NCI-H345 treated with DMSO at 0.1 percent for 48 hours (cell line): Measurements from ENCODE around the gene F12.
"Not testable (repeated sequence)": the region's sequence is repeated elsewhere in the genome, so short reads cannot be mapped to it uniquely, and the experiment has no call there.

Experiments used
- DNase-seq: peaks from one replicate; lab custom pipeline; 2025; ENCODE audit not compliant: unreplicated experiment; lab: John Stamatoyannopoulos, UW

Gene F12

DNA sequence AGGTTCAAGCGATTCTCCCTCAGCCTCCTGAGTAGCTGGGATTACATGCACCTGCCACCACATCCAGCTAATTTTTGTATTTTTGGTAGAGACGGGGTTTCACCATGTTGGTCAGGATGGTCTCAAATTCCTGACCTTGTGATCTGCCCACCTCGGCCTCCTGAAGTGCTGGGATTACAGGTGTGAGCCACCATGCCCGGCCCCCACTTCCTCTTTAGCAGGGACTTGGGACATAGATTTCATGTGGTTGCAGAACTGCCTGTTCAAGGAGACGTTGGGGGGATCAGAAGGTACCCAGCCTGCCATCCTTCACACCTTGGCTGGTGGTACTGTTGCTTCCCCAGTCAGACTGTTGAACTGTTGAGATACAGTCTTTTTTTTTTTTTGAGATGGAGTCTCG lies 7.7 kb upstream of the F12 start:
- DNase-seq: not testable (repeated sequence)

DNA sequence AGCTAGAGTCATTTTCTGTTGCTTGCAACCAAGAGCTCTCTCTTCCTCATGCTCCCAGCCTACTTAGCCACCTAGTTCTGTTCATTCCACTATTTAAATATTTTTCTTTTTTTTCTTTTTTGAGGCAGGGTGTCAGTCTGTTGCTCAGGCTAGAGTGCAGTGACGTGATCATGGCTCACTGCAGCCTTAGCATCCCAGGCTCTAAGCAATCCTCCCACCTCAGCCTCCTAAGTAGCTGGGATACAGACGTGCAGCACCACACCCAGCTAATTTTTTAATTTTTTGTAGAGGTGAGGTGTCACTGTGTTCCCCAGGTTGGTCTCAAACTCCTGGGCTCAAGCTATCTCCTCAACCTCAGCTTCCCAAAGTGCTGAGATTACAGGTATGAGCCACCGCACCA lies 5.1 kb upstream of the F12 start:
- no peak for DNase-seq

DNA sequence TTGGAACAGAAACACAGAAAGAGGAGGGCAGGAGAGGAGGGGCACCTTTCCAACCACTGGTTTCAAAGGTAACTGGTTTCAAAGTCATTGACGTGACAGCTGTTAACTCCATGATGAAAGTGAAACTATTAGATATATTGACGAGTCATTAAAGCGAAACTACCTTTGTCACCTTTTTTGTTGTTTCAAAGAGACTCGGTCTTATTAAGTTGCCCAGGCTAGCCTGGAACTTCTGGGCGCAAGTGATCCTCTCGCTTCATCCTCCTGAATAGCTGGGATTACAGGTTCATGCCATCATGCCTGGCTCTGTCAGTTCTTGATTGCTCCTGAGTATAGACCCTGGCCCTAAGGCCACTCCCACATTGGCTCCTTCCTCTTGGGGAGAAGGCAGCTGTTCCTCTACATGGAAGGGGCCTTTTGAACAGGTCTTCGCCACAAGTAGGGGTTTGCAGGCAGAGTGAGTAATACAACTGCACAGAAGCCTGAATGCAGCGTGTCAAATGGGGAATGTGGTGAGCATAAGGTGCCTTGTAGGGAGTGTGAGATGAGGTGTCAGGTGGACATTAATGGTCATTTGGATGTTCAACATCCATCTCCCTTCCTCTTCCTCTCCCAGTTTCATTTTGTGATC lies 3.4 kb upstream of the F12 start:
- DNase-seq: no peak

DNA sequence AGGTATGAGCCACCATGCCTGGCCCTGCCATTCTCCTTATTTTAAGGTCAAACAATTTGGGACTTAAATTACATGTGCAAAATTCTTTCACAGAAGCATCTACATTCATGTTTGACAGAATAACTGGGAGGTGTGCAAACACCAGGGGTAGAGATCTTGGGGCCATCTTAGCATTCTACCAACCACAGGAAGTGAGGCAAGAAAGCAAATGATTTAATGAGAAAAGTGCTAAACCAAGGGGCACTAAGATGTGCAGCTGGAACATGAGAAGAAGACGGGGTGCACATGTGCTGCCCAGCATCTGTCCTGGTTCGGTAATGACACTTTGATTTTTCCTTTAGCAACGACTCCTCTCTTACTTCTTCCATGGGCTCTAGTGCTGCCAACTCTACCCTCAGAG lies 1.2 kb upstream of the F12 start:
- no peak for DNase-seq

DNA sequence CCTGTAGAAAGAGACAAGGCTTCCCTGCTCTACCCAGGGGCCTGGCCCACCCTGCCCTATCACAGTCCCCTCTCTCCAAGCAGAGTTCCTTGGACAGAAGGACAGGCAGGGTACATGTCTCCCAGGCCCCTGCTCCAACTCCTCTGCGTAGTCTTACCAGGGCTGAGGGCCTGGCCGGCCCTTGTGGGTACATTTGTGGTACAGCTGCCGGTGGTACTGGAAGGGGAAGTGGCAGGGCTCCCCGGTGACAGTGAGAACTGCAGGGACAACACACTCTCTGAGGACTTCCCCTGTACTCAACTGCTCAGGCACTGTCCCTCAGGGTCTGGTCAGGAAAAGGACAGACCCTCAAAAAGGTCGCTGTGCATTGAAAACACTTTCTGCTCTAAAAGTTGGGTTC lies 3.6 kb downstream of the F12 start:
- DNase-seq: no peak

DNA sequence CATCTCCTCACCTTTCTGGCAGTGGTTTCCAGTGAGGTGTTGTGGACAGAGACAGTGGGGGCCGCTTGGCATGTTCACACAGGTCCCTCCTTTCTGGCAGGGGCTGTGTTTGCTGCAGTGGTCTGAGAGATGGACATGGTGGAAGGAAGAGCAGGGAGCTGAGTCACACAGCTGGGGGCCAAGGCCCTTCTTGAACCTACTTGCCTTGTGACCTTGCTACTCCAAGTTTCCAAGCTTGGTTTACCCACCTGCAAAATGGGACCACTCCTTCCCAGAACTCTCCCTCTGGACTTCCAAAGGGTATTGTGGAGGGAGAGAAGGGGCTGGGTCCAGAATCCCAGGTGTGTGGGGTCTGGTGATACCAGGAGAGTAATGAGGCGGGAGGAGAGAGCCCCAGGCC lies 4.1 kb downstream of the F12 start:
- DNase-seq: no peak

DNA sequence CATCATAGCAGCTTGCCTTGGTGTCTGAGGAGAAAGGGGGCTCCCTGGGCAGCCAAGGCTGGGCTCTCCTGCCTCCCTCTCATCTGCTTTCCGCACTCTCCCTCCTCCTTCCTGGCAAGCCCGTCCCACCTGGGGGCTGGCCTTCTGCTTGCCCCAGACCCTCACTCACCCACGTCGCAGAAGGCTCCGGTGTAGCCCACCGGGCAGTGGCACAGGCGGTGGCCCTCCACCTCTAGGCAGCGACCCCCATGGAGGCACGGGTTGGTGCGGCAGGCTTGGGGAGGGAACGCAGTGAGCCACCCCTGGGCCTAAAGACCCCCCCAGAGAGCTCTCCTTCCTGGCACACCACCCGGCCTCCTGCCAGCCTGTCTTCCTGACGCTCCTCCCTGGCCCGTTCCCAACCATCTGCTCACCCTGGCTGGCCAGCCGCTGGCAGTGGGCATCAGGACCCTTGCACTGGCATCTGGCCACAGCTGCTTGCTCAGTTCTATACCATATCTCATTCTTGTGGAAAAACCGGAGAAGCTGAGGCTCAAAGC lies 4.7 kb downstream of the F12 start:
- no peak for DNase-seq

DNA sequence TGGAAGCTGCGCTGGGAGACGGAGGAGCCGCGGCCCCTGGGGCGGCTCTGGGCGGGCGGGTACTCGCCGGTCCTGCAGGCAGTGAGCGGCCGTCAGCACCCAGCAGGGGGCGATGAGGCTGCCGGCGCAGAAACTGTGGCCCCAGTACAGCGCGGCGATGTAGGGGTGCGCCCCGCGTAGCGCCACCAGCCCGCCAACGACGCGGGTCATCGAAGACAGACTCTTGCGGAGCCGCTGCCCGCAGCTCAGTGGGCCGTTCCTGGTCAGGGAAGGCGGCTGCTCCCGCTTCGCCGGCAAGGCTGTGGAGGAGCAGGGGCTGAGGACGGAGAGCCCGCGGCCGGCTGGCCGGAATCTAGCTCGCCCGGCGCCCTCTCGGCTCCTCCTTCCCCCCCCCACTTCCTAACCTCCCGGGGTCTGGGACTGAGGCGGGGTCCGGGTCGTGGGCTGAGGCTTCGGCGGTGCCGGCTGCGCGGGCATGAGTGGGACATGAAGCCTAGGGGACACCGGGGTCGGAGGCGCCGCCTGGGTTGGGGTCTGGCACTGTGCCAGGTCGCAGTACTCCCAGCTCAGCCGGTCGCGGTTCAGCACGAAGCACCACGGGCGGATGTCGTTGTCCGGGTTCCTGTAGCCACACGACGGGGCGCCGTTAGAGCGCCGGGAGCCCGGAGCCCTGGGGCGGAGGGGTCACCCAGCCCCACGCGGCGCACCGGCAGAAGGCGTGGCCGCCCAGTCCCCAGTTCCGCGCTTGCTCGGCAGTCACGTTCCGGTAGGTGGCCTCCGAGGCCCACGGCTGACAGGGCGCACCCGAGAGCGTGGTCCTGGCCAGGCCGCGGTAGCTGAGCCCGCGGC lies 5.3 kb downstream of the F12 start:
- peak; percentile 29 for DNase-seq

DNA sequence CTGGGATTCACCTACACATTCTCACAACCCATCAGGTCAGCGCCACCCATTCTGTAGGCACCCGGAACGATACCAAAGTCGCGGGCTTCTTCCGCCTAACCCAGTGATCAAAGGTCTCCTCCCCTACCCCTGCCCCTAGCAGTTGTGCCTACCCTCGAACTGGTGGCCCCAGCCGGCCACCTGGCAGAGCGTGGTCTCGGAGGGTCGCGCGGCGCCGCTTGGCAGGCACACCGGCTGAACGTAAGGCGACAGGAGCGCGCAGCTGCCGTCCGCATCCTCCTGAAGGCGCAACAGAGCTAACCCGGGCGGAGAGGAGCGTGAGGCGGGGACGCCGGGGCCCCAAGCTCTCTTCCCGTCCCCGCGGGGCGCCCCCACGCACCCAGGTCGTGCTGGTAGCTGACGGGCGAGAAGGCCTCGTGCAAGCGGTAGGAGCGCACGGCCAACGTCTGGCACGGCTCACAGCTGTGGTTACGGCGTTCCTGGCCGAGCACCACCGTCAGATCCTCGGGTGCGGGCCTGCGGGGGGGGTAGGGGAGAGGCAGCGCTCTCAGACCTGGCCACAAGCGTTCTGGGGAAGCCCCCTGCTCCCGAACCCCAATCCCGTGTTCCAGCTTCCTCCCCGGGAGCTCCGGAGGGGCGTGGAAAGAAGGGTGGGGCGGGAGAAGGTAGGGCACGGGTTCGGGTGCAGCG lies 6.1 kb downstream of the F12 start:
- DNase-seq: peak; percentile 55

DNA sequence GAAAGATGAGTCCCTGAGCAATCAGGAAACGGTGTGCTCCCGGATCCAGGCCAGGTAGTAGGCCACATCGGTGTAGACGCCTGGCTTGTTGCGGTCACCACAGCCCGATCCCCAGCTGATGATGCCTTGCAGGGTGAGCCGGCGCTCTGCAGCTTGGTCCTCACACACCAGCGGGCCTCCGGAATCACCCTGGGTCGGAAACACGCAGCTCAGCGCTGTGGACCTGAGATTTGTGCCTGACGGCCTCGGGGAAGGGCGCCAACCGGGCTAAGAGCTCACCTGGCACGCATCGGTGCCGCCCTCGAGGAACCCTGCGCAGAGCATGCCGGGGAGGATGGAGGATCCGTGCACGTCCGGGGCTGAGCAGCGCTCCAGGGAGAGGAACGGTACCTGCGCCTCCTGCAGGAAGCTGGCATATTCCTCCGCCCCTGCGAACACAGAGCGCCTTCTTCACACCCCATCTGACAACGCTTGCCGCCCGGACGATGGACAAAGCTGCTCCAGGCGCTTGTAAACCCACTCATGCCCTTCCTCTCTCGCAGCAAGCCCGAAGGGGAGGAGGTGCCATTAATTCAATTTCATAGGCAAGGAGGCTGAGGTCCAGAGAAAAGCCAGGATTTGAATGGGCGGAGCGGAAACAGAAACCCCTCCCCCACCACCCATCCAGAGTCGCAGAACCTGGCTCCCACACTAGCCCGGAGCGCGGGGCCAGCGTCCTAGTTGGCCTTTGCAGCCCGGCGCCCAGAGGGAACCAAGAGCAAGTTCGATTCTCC lies 6.9 kb downstream of the F12 start:
- DNase-seq: peak; percentile 90

DNA sequence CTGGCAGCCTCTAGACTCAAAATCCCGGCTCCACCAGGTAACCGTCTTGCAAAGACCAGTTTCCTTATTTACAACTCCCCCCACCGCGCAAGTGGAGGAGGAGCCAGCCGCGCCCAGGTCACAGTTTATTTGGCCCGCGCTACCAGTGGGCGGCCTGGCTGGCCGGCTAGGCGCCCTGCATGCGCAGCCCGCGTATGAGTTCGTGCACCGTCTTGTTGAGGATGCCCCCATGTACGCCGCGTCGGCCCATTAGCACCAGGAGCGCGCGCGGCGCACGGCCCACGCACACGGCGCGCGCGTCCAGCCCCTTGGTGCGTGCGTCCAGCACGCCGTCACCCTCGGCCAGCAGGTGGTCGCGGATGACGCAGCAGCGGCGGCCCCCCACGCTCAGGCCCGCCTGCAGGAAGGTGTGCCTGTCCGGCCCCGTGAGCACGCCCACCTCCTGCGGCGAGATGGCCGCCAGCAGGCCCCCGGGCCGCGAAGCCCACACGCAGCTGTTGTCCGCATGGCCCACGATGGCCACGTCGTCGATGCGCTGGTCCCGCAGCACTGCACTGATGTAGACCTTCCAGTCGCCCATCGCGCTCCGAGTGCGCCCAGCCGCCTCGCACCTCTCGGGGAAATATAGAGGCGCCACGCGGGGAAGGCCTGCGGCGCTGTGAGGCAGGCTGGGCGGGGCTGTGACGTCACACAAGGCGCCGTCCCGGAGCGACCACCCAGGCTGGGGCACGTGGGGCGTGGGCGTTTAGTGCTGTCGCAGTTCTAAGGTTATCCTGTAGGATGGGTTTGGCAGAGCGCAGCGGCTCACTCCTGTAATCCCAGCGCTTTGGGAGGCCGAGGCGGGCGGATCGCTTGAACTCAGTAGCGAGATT lies 9.1 kb downstream of the F12 start, which contains the start of gene PFN3:
TSS of gene PFN3 (minus strand) at position 665 of the 872 bp plus-strand sequence. CDS start at position 580, 85 bp downstream.
- no peak for DNase-seq

DNA sequence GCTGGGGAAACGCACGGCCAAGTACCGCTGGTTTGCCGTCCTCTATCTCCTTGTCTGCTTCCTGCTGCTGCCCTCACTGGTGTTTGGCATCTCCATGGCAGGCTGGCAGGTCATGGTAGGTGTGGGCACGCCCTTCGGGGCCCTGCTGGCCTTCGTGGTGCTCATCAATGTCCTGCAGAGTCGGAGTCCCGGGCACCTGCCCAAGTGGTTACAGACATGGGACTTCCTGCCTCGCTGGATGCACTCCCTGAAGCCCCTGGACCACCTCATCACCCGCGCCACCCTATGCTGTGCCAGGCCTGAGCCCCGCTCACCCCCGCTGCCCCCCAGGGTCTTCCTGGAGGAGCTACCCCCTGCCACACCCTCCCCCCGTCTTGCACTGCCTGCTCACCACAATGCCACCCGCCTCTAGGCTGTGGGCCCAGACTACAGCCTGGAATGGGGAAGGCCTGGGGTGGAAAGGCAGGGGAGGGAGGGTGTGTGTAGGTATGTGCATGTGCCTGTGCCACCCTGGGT lies 11.4 kb downstream of the F12 start:
- DNase-seq: no peak

DNA sequence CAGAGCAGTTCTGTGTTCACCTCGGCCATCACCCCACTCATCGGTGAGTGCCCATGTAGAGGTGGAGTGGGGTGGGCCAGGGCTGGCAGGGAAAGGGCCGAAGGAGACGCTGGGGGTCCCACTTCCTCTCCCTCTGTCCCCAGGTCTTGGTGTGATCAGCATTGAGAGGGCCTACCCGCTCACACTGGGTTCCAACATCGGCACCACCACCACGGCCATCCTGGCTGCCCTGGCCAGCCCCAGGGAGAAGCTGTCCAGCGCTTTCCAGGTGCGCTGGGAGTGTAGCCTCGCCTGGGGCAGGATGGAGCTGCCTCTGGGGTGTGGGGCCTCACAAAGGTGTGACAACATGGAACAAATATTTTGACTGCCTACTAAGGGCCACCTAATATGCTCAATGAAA lies 12.6 kb downstream of the F12 start:
- DNase-seq: no peak

DNA sequence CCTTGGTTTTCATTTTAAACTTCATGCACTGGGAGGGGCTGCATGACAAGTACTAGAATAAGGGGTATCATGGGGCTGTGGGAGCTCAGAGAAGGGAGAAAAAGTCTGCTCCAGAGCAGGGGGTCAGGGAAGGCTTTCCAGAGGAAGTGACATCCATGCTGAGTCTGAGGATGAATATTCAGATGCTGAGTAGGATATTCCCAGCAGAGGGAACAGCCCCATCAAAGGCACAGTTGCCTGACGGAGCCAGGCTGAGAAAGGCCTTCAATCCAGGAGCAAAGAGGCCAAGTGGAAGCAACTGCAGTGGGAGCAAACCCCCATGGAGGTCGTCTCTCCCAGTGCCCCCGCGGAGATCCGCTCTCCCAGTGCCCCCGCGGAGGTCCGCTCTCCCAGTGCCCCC lies 13.3 kb downstream of the F12 start:
- DNase-seq: no peak

DNA sequence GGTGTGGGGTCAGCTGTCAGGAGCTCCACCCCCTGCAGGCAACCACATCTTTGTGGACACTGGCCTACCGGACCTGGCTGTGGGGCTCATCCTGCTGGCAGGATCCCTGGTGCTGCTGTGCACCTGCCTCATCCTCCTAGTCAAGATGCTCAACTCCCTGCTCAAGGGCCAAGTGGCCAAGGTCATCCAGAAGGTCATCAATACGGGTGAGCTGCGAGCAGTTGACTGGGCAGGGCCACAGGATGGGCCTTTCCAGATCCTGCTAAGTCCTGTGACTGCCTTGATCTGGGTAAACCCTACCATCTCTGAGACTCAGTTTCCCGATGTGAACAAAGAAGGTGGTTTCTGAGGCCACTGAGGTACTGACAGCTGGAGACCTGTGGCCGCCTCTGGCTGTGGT lies 15.4 kb downstream of the F12 start:
- no peak for DNase-seq

DNA sequence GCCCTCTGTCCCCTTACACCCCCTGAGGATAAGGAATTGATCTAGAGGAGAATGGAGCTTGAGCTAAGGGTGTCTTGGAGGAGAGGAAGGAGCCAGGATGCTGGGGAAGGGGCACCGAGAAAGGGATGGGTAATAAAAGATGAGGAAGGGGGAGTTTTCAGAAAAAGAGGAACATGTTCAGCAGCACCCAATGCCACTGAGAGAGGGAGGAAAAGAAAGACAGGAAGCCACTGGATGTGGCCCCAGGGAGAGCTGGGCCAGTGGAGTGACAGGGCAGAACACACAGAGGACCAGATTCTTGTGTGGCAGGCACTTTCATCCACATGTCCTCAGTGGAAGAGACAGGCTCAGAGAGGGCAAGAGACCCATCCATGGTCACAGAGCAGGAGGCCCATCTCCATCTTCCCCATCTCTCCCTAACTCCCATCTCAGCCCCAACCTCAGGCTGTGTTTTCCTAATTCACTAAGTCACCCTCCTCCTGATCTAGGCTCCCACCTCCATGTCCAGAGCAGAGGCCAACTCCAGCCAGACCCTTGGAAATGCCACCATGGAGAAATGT lies 16.1 kb downstream of the F12 start:
- DNase-seq: no peak

DNA sequence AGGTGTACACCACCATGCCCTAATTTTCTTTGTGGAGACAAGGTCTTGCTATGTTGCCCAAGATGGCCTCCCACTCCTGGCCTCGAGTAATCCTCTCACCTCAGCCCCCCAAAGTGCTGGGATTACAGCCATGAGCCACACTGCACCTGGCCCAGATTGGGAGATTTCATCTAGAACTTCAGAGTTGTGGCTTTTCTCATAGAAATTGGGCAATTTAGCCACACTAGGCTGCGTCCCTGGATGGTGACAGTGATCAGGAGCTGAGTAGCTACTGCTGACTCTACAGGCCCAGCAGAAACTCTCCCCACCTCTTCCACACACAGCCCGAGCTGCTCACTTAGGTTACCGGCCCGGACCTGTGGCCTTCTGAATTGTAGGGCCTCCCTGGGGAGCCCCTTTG lies 16.6 kb downstream of the F12 start:
- DNase-seq: no peak

DNA sequence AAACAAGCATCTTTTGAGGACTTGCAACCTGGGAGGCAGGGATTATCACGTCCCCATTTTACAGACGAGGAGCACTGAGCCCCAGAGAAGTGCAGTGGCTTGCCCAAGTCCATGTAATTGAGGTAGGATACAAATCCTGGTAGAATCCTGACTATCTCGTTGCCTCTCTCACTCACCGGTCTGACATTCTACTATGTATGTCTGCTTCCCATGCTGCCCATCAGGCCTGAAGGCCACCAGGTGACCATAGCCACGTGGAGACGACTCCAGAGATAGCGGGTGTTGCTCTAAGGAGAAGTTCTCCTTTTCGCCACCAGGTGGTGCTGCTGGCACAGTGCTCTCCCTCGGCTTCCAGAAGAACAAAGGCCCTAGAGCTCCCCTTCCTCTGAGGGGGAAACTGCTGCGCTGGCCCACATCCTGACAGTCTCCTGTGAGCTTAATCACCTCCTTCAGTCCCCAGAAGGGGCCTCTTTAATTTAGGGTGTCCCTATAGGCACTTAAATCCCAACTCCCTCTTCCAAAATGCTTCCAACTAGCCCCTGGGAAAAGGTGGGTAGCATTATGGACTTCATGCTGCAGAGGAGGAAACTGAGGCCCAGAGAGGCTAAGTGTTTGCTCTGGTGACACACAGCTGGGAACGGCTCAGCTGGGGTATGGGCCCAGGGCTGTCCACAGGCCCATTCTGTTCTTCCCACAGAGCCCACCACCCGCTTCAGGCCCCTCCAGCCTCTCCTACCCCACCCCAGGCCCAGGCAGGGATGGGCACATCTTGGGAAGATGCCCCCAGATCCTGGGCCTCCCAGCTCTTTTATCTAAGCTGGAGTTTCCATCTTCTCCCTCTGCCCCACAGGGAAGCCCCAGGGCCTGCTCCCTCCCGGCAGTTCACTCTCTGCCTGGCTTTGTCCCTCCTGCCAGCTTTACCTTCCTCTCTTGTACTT lies 18.7 kb downstream of the F12 start:
- peak; percentile 72 for DNase-seq
